Neural cell (in vitro differentiated cells): Measurements from ENCODE around the gene JAKMIP3. TPM values are rescaled to one million over a fixed set of nuclear protein-coding genes. Genes with fewer than 3 reads are reported as not detected.

Experiments used
- H2AFZ ChIP-seq: fragments of 200-600, 300-800 bp; sonication (generic), shearing (Covaris generic); 2 replicates; pipeline ENCODE4 v1.6.0; 2014; ENCODE audit warnings: low read depth, mild to moderate bottlenecking, antibody characterized with exemption, low read length, moderate library complexity
- H3F3A ChIP-seq: fragments of 200-600 bp; shearing (Covaris generic); 2 replicates; pipeline ENCODE4 v1.6.1; 2016; ENCODE audit warnings: mild to moderate bottlenecking, moderate library complexity, mixed read lengths, antibody characterized with exemption, low read length; ENCODE audit not compliant: insufficient read depth, poor library complexity, severe bottlenecking
- H3K27ac ChIP-seq: fragments of 200-600, 300-800 bp; sonication (generic), shearing (Covaris generic); 2 replicates; pipeline ENCODE4 v1.5.1; 2014; ENCODE audit warnings: mild to moderate bottlenecking, low read length, moderate library complexity
- H3K27me3 ChIP-seq: fragments of 300-800, 200-600 bp; sonication (generic), shearing (Covaris generic); 2 replicates; pipeline ENCODE4 v1.6.0; 2014; ENCODE audit warnings: mild to moderate bottlenecking, low read depth, low read length, moderate library complexity; ENCODE audit not compliant: insufficient read depth
- H3K36me3 ChIP-seq: fragments of 300-800, 200-600 bp; sonication (generic), shearing (Covaris generic); 2 replicates; pipeline ENCODE4 v1.5.1; 2014; ENCODE audit warnings: mild to moderate bottlenecking, antibody characterized with exemption, low read length, moderate library complexity; ENCODE audit not compliant: insufficient read depth
- H3K4me2 ChIP-seq: fragments of 300-800, 200-600 bp; sonication (generic), shearing (Covaris generic); 2 replicates; pipeline ENCODE4 v1.6.0; 2014; ENCODE audit warnings: mild to moderate bottlenecking, low read length
- H3K4me3 ChIP-seq: fragments of 300-800, 200-600 bp; sonication (generic), shearing (Covaris generic); 2 replicates; pipeline ENCODE4 v1.5.1; 2014; ENCODE audit warnings: mild to moderate bottlenecking, low read length, moderate library complexity
- H3K79me2 ChIP-seq: fragments of 200-600 bp; shearing (Covaris generic); replicated peaks from 2 replicates; pipeline ENCODE4 v1.6.0; 2014; ENCODE audit warnings: mild to moderate bottlenecking, low read length, moderate library complexity; ENCODE audit not compliant: insufficient read depth
- H3K9ac ChIP-seq: fragments of 300-800, 200-600 bp; sonication (generic), shearing (Covaris generic); 2 replicates; pipeline ENCODE4 v1.6.1; 2016; ENCODE audit warnings: mild to moderate bottlenecking, low read length, mixed read lengths
- H3K9me2 ChIP-seq: fragments of 200-600 bp; shearing (Covaris generic); 2 replicates; pipeline ENCODE4 v1.6.1; 2016; ENCODE audit warnings: mild to moderate bottlenecking, low read length, mixed read lengths; ENCODE audit not compliant: insufficient read depth
- H3K9me3 ChIP-seq: fragments of 200-600, 300-800 bp; sonication (generic), shearing (Covaris generic); 2 replicates; pipeline ENCODE4 v1.6.1; 2016; ENCODE audit warnings: mild to moderate bottlenecking, mixed run types, low read length, moderate library complexity, mixed read lengths
- H4K20me1 ChIP-seq: fragments of 200-600 bp; shearing (Covaris generic); 2 replicates; pipeline ENCODE4 v1.6.1; 2016; ENCODE audit warnings: mild to moderate bottlenecking, mixed run types; ENCODE audit not compliant: insufficient read depth
- CTCF ChIP-seq: fragments of 450-650 bp; IDR thresholded peaks from 2 replicates; pipeline ENCODE4 v1.5.1; 2014; ENCODE audit warnings: antibody characterized with exemption, mild to moderate bottlenecking, moderate library complexity; ENCODE audit not compliant: poor library complexity, severe bottlenecking
- EZH2 ChIP-seq: fragments of 200-600, 300-800 bp; shearing (Covaris generic), sonication (generic); IDR thresholded peaks from 2 replicates; pipeline ENCODE4 v1.6.1; 2014; ENCODE audit warnings: antibody characterized with exemption, low read length, borderline replicate concordance, mild to moderate bottlenecking; ENCODE audit not compliant: insufficient read depth, poor library complexity, severe bottlenecking
- MXI1 ChIP-seq: fragments of 450-650 bp; conservative IDR thresholded peaks from 2 replicates; pipeline ENCODE4 v1.6.1; 2014; ENCODE audit warnings: antibody characterized with exemption, mild to moderate bottlenecking; ENCODE audit not compliant: poor library complexity, severe bottlenecking
- POLR2AphosphoS5 ChIP-seq: IDR thresholded peaks from 2 replicates; pipeline ENCODE4 v1.6.1; 2012
- RAD21 ChIP-seq: fragments of 450-650 bp; conservative IDR thresholded peaks from 2 replicates; pipeline ENCODE4 v1.6.1; 2014; ENCODE audit warnings: antibody characterized with exemption, mild to moderate bottlenecking, moderate library complexity
- SMC3 ChIP-seq: fragments of 450-650 bp; conservative IDR thresholded peaks from 2 replicates; pipeline ENCODE4 v1.6.1; 2014; ENCODE audit warnings: antibody characterized with exemption, mild to moderate bottlenecking, moderate library complexity; ENCODE audit not compliant: poor library complexity
- TAF1 ChIP-seq: IDR thresholded peaks from 2 replicates; pipeline ENCODE4 v1.6.1; 2012; ENCODE audit warnings: low read depth
- polyA plus RNA-seq: library from polyadenylated mRNA; depleted of rRNA; stranded (reverse); fragments of >200 nt; gene quantifications from 2 replicates; pipeline ENCODE4 v1.2.3, GENCODE V29; 2014

JAKMIP3 gene
- polyA plus RNA-seq, 1 donor from 2014 or later, result 5.1 TPM

- TF ChIP-seq MXI1 (peak; percentile 33), TAF1 (no peak)
These were observed 28.7 kb upstream of the JAKMIP3 start (continued) for GRCh38 chr10:132036887-132037675.

- Histone ChIP-seq H3K4me2 (peak overlapping the region; percentile 81), H4K20me1 (no peaks in the 10 kb centered on the region)
- no peak for TF ChIP-seq EZH2
These were observed 28.1 kb upstream of the JAKMIP3 start for GRCh38 chr10:132037676-132037975.

GRCh38 chr10:132039371-132039770 lies 26.4 kb upstream of the JAKMIP3 start:
- Histone ChIP-seq H4K20me1 (no peaks in the 10 kb centered on the region), H3K79me2 (no peaks in the 10 kb centered on the region), H2AFZ (no peak overlapping the region), H3K27me3 (peaks cover 41% of the 10 kb centered on the region), H3K9me3 (no peaks in the 10 kb centered on the region), H3K4me3 (no peak overlapping the region), H3K9ac (no peak overlapping the region), H3K4me2 (no peak overlapping the region), H3F3A (no peaks in the 10 kb centered on the region), H3K9me2 (no peaks in the 10 kb centered on the region), H3K27ac (no peak overlapping the region), H3K36me3 (no peaks in the 10 kb centered on the region)
- no peak for TF ChIP-seq RAD21
- TF ChIP-seq SMC3, result no peak

More at GRCh38 chr10:132037676-132037975, 28.1 kb upstream of the JAKMIP3 start:
- no peaks in the 10 kb centered on the region for H3K79me2 ChIP-seq
- H3K9me2 ChIP-seq, result no peaks in the 10 kb centered on the region
- no peaks in the 10 kb centered on the region for H3F3A ChIP-seq
- peak overlapping the region; percentile 69 for H3K4me3 ChIP-seq
- H3K27me3 ChIP-seq, result peaks cover 48% of the 10 kb centered on the region
- peaks cover 3% of the 10 kb centered on the region for H3K9me3 ChIP-seq
- no peaks in the 10 kb centered on the region for H3K36me3 ChIP-seq
- H2AFZ ChIP-seq, result peak overlapping the region; percentile 34
- H3K9ac ChIP-seq, result peak overlapping the region; percentile 69
- H3K27ac ChIP-seq, result no peak overlapping the region

GRCh38 chr10:132040046-132040445 lies 25.7 kb upstream of the JAKMIP3 start:
- Histone ChIP-seq H3K79me2 (no peaks in the 10 kb centered on the region), H3K36me3 (no peaks in the 10 kb centered on the region), H4K20me1 (no peaks in the 10 kb centered on the region), H3K27me3 (peaks cover 35% of the 10 kb centered on the region), H3K9me2 (no peaks in the 10 kb centered on the region), H2AFZ (no peak overlapping the region), H3K9me3 (no peaks in the 10 kb centered on the region), H3K9ac (no peak overlapping the region), H3F3A (no peaks in the 10 kb centered on the region), H3K4me3 (no peak overlapping the region), H3K4me2 (no peak overlapping the region), H3K27ac (no peak overlapping the region)
- TF ChIP-seq EZH2, result no peak

GRCh38 chr10:132041340-132041739 lies 24.4 kb upstream of the JAKMIP3 start:
- Histone ChIP-seq H3K27me3 (peaks cover 22% of the 10 kb centered on the region), H2AFZ (no peak overlapping the region), H3K27ac (no peak overlapping the region), H3K79me2 (no peaks in the 10 kb centered on the region), H3K9ac (no peak overlapping the region), H3K9me3 (no peaks in the 10 kb centered on the region), H3F3A (no peaks in the 10 kb centered on the region), H3K36me3 (no peaks in the 10 kb centered on the region), H3K4me2 (no peak overlapping the region), H3K4me3 (no peak overlapping the region), H3K9me2 (no peaks in the 10 kb centered on the region), H4K20me1 (no peaks in the 10 kb centered on the region)
- TF ChIP-seq POLR2AphosphoS5, result no peak
- no peak for TF ChIP-seq CTCF
- no peak for TF ChIP-seq SMC3
- no peak for TF ChIP-seq MXI1
